ENCODE measurements around the gene OR7A5.
"Not testable (repeated sequence)": the region's sequence is repeated elsewhere in the genome, so short reads cannot be mapped to it uniquely, and the experiment has no call there.

OR7A5 gene

GRCh38 chr19:14783410-14783998 is 51.5 kb downstream of the OR7A5 start:
- not testable (repeated sequence) for DNase-seq

- DNase-seq: no peak
Measured at GRCh38 chr19:14782626-14783409, 52.2 kb downstream of the OR7A5 start.

GRCh38 chr19:14781713-14782536 is 53.1 kb downstream of the OR7A5 start:
- not testable (repeated sequence) for DNase-seq

GRCh38 chr19:14780622-14781225 is 54.3 kb downstream of the OR7A5 start:
- not testable (repeated sequence) for DNase-seq

GRCh38 chr19:14779151-14779550 is 55.8 kb downstream of the OR7A5 start:
- DNase-seq: no peak

- DNase-seq: not testable (repeated sequence)
Measured at GRCh38 chr19:14778110-14778845, 56.7 kb downstream of the OR7A5 start, which contains the start of gene ADGRE2. Gene ADGRE2 (minus strand): TSS chr19:14778560. CDS start chr19:14776756, 1,804 bp downstream.

- DNase-seq: not testable (repeated sequence)
Measured at GRCh38 chr19:14777645-14778044, 57.3 kb downstream of the OR7A5 start.
